D341Med (cell line): ENCODE data around the gene CDK4.

ENCODE experiments used
- DNase-seq: peaks from one replicate; pipeline ENCODE4 v3.0.0; 2012; ENCODE audit warnings: low spot score

CDK4 gene

GRCh38 chr12:57755454-57756372 lies 3.6 kb upstream of the CDK4 start:
- peak; percentile 50 for DNase-seq

- DNase-seq: no peak
These were observed 3.0 kb upstream of the CDK4 start for GRCh38 chr12:57755194-57755453.

- peak; percentile 85 for DNase-seq
These were observed 2.5 kb upstream of the CDK4 start, which contains the start of gene MARCHF9 for GRCh38 chr12:57754411-57755193. Gene MARCHF9, plus strand, starts transcription at chr12:57755103. Its CDS starts 426 bp downstream, at chr12:57755529.

DNA sequence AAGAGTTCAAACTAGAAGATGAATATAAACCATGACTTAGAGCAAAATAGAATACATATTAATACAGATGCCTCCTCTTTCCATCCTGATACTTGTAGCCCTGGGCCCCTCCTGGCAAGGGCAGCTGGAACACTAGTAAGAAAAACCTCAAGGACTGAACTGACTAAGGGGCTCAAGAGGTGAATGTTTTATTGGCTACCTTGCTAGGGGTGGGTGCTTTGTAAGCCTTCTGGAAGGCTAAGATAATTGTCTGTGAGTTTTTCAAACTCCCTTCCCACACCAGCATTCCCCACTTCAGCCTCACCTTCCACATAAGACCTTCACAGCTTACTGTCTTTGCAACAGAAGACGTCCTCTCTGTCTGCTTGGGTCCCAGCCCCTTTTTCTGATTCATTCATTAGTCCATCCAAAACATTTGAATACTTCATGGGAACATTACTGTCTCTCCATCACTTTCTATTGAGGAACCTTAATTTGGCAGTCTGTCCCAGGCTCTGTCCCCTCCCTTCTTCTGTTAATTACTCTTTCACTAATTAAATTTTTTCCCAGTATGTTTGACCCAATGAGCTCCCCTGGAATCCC lies 1.7 kb upstream of the CDK4 start:
- no peak for DNase-seq

DNA sequence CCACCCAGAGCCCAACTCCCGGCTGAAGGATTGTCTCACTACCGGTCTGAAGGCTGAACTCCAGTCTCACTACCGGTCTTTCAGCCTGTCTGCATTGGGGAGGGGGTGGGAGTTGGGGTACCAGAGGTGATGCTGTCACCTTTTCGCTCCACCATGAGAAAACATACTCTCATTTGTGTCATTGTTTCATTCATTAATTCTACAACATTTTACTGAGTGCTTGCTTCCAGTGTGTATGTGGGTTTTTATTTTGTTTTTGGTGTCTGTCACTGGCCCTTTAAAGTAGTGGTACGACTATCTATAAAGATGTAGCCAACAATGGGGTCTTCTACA lies 524 bp upstream of the CDK4 start:
- DNase-seq: no peak

DNA sequence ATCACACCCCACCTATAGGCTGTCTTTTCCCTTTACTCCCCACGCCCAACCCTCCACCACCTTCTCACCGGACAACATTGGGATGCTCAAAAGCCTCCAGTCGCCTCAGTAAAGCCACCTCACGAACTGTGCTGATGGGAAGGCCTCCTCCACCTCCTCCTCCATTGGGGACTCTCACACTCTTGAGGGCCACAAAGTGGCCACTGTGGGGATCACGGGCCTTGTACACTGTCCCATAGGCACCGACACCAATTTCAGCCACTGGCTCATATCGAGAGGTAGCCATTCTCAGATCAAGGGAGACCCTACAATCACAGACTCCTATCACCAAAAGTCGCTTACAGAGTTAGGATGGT lies 700 bp downstream of the CDK4 start:
- DNase-seq: no peak

- no peak for DNase-seq
These were observed 1.3 kb downstream of the CDK4 start for GRCh38 chr12:57750561-57751431.

DNA sequence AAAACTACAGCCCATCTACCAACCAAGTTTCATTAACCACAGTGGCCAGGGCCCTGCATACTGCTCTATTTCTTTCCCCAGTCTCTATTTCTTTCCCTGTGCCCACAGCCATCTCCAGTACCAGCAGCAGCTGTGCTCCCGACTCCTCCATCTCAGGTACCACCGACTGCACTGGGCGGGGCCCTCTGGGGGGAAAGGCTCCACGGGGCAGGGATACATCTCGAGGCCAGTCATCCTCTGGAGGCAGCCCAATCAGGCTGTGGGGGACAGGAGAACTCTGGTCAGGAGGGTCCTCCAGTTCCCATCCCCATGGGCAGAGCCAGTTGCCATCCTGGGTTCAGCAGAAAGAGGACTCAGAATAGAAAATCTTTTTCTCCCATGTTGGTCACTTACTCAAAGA lies 3.0 kb downstream of the CDK4 start:
- no peak for DNase-seq

GRCh38 chr12:57746025-57746424 lies 6.1 kb downstream of the CDK4 start:
- DNase-seq: no peak

DNA sequence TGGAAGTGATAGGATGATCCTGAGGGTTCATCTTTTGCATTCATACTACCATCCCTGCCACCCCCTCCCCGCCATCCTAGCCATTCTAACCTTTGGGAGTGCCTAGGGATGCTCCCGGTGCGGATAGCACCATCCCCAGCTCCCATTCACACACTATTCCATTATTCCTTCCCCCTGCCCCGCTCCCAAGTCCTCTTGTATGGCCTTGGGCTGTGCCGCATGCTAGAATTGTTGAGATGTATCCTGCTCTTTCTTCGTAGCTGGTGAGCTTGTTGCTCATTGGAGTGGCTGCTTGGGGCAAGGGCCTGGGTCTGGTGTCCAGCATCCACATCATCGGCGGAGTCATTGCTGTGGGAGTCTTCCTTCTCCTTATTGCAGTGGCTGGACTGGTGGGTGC lies 6.6 kb downstream of the CDK4 start:
- DNase-seq: no peak

- DNase-seq: peak; percentile 86
These were observed 7.2 kb downstream of the CDK4 start, which contains the start of gene TSPAN31 for GRCh38 chr12:57744777-57745484. Gene TSPAN31, plus strand, starts transcription at chr12:57745039. Its CDS starts 116 bp downstream, at chr12:57745155.

DNA sequence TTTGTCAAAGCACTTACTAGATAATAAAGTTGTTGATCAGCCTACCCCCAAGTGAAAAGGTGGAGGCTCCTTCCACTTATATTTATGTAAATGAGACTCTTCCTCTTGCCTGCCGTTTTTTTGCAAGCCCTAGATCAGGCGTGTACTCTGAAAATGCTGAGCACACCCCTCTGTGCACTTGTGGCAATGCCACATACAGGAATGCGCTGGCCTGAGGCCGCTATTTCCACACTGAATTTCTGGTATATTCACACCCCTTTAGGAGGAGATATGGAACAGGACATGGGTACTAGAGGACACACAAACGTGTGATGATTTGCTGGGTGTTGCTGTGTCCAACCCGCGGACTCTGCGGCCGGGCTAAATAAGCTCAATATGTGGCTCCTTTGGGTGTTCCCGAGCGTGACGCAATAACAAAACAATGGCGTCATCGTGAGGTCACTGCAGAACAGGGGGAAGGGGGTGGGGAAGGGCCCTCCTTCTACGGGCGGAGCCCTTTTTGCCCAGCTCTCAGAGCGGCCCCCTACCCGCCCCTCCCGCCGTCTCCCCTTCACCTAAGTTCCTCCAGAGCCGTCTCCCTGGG lies 7.8 kb downstream of the CDK4 start:
- peak; percentile 71 for DNase-seq

DNA sequence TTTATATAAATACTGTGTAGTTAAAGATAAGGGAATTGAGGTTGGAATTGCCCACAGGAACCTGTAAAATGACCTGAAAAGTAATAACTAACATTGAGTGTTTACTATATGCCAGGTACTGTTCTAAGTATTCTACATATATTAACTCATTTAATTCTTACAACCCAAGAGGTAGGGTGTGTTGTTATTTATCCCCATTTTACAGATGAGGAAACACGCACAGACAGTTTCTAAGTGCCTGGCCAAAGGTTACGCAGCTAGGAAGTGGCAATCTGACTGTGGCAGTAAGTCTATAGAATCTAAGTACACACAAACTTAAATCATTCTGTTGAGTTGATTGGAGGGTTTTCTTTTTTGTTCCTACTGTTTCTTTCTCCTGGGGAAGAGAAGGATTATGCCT lies 8.3 kb downstream of the CDK4 start:
- no peak for DNase-seq

DNA sequence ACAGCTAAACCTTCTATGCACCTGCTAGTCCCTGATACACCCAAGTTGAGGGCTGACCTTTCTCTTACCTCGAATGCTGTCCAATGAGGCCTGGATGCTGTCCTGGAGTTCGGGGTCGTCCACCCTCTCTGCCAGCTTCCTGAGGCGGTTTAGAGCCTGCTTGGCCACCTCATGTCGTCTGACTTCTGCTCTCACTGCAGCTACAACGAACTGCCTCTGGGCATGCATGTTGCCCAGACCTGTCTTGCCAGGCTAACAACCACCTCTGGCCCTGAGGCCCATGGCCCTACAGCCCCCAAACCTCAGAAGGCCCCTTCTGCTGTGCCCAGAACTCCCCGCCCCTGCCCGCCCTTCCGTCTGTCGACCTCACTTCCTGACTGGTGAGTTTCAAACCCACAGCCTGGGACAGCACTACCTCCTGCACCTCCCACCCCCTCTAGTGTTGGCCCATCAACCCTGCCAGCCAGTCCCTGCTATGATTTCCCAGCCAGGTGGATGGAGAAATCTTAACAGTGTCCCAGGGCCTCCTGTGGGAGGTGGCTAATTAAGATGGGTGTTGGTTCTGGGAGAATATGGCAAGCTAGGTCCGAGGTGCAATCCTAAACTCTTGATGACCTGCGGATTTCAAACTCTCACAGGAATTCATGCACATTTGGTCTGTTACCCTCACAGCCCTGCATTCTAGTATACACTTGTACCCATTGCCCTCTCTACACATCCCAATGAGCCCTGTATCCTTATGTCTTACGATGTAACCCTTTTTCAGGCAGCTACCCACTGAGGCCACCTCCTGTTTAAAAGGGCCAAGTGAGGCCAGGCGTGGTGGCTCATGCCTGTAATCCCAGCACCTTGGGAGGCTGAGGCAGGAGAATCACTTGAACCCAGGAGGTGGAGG lies 10.0 kb downstream of the CDK4 start:
- DNase-seq: no peak

- no peak for DNase-seq
These were observed 10.7 kb downstream of the CDK4 start for GRCh38 chr12:57741413-57741789.

- DNase-seq: no peak
These were observed 11.3 kb downstream of the CDK4 start for GRCh38 chr12:57740656-57741412.

GRCh38 chr12:57739914-57740538 lies 12.1 kb downstream of the CDK4 start:
- DNase-seq: no peak

- no peak for DNase-seq
These were observed 12.7 kb downstream of the CDK4 start for GRCh38 chr12:57739387-57739786.
